Head of caudate nucleus (tissue), 42 donors: ENCODE data around the gene NPHP4.

Experiments used
- DNase-seq, 42 donors: peaks; one replicate each; pipeline versions ENCODE4 v3.0.0 to v3.0.0-alpha.2; 2020 to 2021; ENCODE audit warnings: mixed read lengths in 7 of 42
- intact Hi-C: fragments of 100-400 bp; cut with DNase I; formaldehyde crosslinking; loops from one replicate; pipeline ENCODE4 v1.15.0; 2022

Gene NPHP4

GRCh38 chr1:5992026-5992813 lies at the start of gene NPHP4:
NPHP4 (minus strand) TSS chr1:5992425; CDS start chr1:5986289, 6,136 bp downstream.
- intact Hi-C loops: no loop called here
- peak; percentile 99 to 100 (median 100) for DNase-seq

- intact Hi-C loops: no loop called here
- peak in 29 of 42 donors; percentile 23 to 76 (median 50) for DNase-seq
These were observed 49.3 kb upstream of the NPHP4 start for GRCh38 chr1:6041432-6042062.

GRCh38 chr1:6040861-6041415 lies 48.7 kb upstream of the NPHP4 start:
- intact Hi-C loops: no loop called here
- no peak for DNase-seq

- DNase-seq: no peak
- intact Hi-C loops: no loop called here
These were observed 48.2 kb upstream of the NPHP4 start for GRCh38 chr1:6040444-6040843.

GRCh38 chr1:6039031-6039430 lies 46.8 kb upstream of the NPHP4 start:
- DNase-seq: no peak
- intact Hi-C loops: no loop called here

- DNase-seq: no peak
- intact Hi-C loops: no loop called here
These were observed 46.4 kb upstream of the NPHP4 start for GRCh38 chr1:6038603-6039002.

- intact Hi-C loops: no loop called here
- no peak for DNase-seq
These were observed 45.1 kb upstream of the NPHP4 start for GRCh38 chr1:6037338-6037762.

GRCh38 chr1:6035719-6036118 lies 43.5 kb upstream of the NPHP4 start:
- DNase-seq: no peak
- intact Hi-C loops: no loop called here

- DNase-seq: peak in 15 of 42 donors; percentile 18 to 62 (median 33)
- intact Hi-C loops: no loop called here
These were observed 43.1 kb upstream of the NPHP4 start for GRCh38 chr1:6035303-6035702.

- intact Hi-C loops: no loop called here
- DNase-seq: peak in 36 of 42 donors; percentile 25 to 81 (median 53)
These were observed 42.5 kb upstream of the NPHP4 start for GRCh38 chr1:6034750-6035096.

GRCh38 chr1:6033986-6034749 lies 41.9 kb upstream of the NPHP4 start:
- intact Hi-C loops: no loop called here
- DNase-seq: peak in 40 of 42 donors; percentile 22 to 79 (median 56)

- intact Hi-C loops: no loop called here
These were observed 40.9 kb upstream of the NPHP4 start for GRCh38 chr1:6033124-6033523.

GRCh38 chr1:6030547-6031261 lies 38.5 kb upstream of the NPHP4 start:
- intact Hi-C loops: no loop called here
- no peak for DNase-seq

More at GRCh38 chr1:6033124-6033523, 40.9 kb upstream of the NPHP4 start:
- DNase-seq: peak in 1 of 42 donors; percentile 38

- DNase-seq: no peak
- intact Hi-C loops: no loop called here
These were observed 37.9 kb upstream of the NPHP4 start for GRCh38 chr1:6030132-6030531.

- no peak for DNase-seq
- intact Hi-C loops: no loop called here
These were observed 37.1 kb upstream of the NPHP4 start for GRCh38 chr1:6029351-6029750.

- DNase-seq: peak in 3 of 42 donors; percentile 5 to 54 (median 38)
- intact Hi-C loops: no loop called here
These were observed 36.0 kb upstream of the NPHP4 start for GRCh38 chr1:6028042-6028850.

- intact Hi-C loops: no loop called here
These were observed 35.4 kb upstream of the NPHP4 start for GRCh38 chr1:6027591-6027990.

More at GRCh38 chr1:6027591-6027990, 35.4 kb upstream of the NPHP4 start:
- DNase-seq: no peak
